ENCODE results near the gene HEY2. TPM values are rescaled to one million over a fixed set of nuclear protein-coding genes. Genes with fewer than 3 reads are reported as not detected.

HEY2 gene
- total RNA-seq, 1 donor from 2014 or later, result not detected

- no peak overlapping the region for H3K4me3 ChIP-seq (ENCODE audit: low read depth, low read length)
- DNase-seq (ENCODE audit: low read depth), result no peak
- TF ChIP-seq, protein P1, sequence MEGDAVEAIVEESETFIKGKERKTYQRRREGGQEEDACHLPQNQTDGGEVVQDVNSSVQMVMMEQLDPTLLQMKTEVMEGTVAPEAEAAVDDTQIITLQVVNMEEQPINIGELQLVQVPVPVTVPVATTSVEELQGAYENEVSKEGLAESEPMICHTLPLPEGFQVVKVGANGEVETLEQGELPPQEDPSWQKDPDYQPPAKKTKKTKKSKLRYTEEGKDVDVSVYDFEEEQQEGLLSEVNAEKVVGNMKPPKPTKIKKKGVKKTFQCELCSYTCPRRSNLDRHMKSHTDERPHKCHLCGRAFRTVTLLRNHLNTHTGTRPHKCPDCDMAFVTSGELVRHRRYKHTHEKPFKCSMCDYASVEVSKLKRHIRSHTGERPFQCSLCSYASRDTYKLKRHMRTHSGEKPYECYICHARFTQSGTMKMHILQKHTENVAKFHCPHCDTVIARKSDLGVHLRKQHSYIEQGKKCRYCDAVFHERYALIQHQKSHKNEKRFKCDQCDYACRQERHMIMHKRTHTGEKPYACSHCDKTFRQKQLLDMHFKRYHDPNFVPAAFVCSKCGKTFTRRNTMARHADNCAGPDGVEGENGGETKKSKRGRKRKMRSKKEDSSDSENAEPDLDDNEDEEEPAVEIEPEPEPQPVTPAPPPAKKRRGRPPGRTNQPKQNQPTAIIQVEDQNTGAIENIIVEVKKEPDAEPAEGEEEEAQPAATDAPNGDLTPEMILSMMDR (conservative IDR thresholded peaks at IDR 0.05; ENCODE audit: low read depth, low read length), result no peak
Measured at GRCh38 chr6:125729983-125730382, 19.4 kb upstream of the HEY2 start.

DNA sequence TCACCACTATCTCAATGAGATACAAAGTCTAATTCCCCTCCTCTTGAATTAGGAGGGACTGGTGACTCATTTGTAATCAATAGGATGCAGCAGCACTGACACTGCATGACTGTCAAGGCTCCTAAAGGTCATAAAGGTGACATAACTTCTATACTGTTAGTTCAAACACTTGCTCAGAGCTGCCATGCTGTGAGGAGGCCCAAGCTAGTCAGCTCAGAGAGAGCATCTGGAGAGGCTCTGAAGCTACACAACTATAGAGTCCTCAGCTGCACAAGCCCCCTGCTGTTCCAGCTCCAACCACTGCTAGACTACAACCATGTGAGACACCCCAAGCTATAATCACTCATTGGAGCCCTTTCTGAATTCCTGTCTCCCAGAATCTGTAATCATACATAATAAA lies 17.0 kb upstream of the HEY2 start:
- no peak for DNase-seq (ENCODE audit: low read depth)

DNA sequence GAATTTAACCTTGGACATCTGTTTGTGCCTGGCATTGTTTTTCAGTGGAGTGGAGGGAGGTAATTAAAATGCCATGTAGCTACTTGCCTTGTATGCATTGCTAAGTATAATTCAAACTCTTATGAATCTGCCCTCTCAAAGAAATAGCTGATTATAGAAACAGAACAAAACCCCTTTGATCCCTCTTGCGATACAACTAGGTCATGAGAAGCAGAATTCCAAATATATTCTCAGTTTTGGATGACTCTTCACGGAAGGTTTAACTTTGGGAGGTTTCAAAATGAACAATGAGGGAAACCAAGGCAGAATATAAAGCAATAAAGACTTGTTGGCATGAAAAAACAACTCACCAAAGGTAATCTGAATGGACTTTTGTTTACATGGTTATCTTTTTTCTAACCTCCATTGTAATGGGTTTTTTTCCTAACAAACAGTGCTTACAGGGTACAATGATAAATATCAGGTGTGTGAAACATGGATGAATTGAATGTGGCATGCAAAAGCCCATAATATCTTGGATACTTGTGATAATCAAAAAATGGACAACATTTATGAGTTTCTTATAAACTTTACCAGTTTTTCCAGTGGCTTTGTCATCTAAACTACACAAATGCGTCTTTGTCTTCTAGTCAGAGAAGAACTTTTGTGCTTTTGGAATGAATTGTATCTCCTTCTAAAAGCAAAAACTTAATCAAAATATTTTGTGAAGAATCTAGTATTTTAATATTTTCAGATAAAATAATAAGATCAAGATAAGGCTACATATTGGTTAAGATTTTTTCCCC lies 15.7 kb upstream of the HEY2 start:
- no peak for DNase-seq (ENCODE audit: low read depth)
- no peak overlapping the region for H3K4me3 ChIP-seq (ENCODE audit: low read depth, low read length)
- TF ChIP-seq, protein P1 (conservative IDR thresholded peaks at IDR 0.05; ENCODE audit: low read depth, low read length), result no peak

More for the DNA sequence above, 17.0 kb upstream of the HEY2 start:
- no peak overlapping the region for H3K4me3 ChIP-seq (ENCODE audit: low read depth, low read length)
- TF ChIP-seq, protein P1 (conservative IDR thresholded peaks at IDR 0.05; ENCODE audit: low read depth, low read length), result no peak

GRCh38 chr6:125738276-125738675 lies 11.2 kb upstream of the HEY2 start:
- no peak for DNase-seq (ENCODE audit: low read depth)
- H3K4me3 ChIP-seq (ENCODE audit: low read depth, low read length), result no peak overlapping the region
- TF ChIP-seq, protein P1 (conservative IDR thresholded peaks at IDR 0.05; ENCODE audit: low read depth, low read length), result no peak

DNA sequence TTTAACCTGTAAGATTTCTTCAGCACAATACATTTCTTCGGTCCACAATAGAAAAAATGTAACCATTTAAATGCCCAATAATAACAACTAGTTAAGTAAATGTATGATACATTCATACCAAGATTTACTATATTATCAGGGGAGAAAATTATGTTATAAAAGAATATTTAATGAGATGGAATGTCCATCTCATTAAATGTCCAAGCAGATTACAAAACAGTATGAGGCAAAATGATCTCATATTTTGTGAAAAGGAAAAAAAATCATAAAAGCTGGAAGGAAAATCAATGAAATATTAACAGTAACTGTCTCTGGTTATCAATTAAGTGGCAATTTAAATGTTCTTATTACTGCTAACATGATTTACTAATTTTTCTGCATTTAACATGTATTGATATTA lies 10.1 kb upstream of the HEY2 start:
- no peak for DNase-seq (ENCODE audit: low read depth)
- no peak overlapping the region for H3K4me3 ChIP-seq (ENCODE audit: low read depth, low read length)
- TF ChIP-seq, protein P1 (conservative IDR thresholded peaks at IDR 0.05; ENCODE audit: low read depth, low read length), result no peak

DNA sequence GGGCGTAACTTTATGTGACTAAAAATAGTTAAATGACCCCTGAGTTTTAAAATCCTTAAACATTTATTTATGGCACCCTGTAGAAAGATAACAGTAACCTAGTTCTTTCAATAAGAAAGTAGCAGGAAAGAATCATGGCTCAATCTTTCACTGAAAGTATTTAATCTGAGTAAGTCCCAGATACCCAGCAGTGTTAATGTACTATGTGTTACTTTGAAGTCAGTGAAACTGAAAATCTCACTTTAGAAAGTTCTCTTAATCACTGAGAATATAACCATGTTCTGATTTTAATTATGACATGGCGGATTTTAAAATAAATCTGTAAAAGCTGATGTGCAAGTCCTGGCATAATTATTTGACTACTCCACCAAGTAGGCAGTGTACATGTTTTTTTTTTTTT lies 8.1 kb upstream of the HEY2 start:
- H3K4me3 ChIP-seq (ENCODE audit: low read depth, low read length), result no peak overlapping the region
- no peak for DNase-seq (ENCODE audit: low read depth)
- TF ChIP-seq, protein P1 (conservative IDR thresholded peaks at IDR 0.05; ENCODE audit: low read depth, low read length), result no peak

- TF ChIP-seq, protein P1 (conservative IDR thresholded peaks at IDR 0.05; ENCODE audit: low read depth, low read length), result no peak
- no peak overlapping the region for H3K4me3 ChIP-seq (ENCODE audit: low read depth, low read length)
- no peak for DNase-seq (ENCODE audit: low read depth)
Measured at GRCh38 chr6:125742024-125742423, 7.4 kb upstream of the HEY2 start.

All from epithelial cell of proximal tubule (primary cell).